HG03280 (cell line): Measurements from ENCODE around the gene CDH8.

Source experiments
- ATAC-seq: cut with Tn5 transposase; IDR thresholded peaks from one replicate; pipeline ENCODE4 v1.9.1; 2021; ENCODE audit warnings: mild to moderate bottlenecking, moderate library complexity; ENCODE audit not compliant: unreplicated experiment

The CDH8 gene

GRCh38 chr16:61659936-61660335, 376.3 kb downstream of the CDH8 start:
- ATAC-seq = no peak

GRCh38 chr16:61654962-61655361, 381.3 kb downstream of the CDH8 start:
- no peak for ATAC-seq

- ATAC-seq = no peak
Measured at GRCh38 chr16:61653544-61653943, 382.7 kb downstream of the CDH8 start.

- ATAC-seq = no peak
Measured at GRCh38 chr16:61645561-61645960, 390.7 kb downstream of the CDH8 start.

GRCh38 chr16:61644736-61645135, 391.5 kb downstream of the CDH8 start:
- no peak for ATAC-seq

GRCh38 chr16:61617219-61617783, 418.9 kb downstream of the CDH8 start:
- ATAC-seq = no peak

GRCh38 chr16:61616088-61616487, 420.1 kb downstream of the CDH8 start:
- no peak for ATAC-seq

GRCh38 chr16:61611847-61612491, 424.3 kb downstream of the CDH8 start:
- ATAC-seq = no peak

GRCh38 chr16:61606581-61606980, 429.7 kb downstream of the CDH8 start:
- ATAC-seq = no peak
